A549 (cell line): ENCODE data around the gene MEGF6. TPM values are rescaled to one million over a fixed set of nuclear protein-coding genes. Genes with fewer than 3 reads are reported as not detected.

Experiments
- ATAC-seq, 2 experiments: fragments of 200-7000 bp in 1 of 2; fragments of >200 bp in 1 of 2; cut with Nextera tagmentation in 1 of 2; cut with Tn5 transposase in 1 of 2; 3 replicates each; pipeline versions ENCODE4 v1.8.0 to v1.9.1; 2018 to 2020; ENCODE audit warnings: mild to moderate bottlenecking in 1 of 2, moderate library complexity in 1 of 2
- CTCF ChIA-PET: fragments of 300-600 bp; sonication (Branson Sonifier 250); formaldehyde crosslinking; extraction: SDS; loops from one replicate; lab custom pipeline; 2021; ENCODE audit warnings: antibody characterized with exemption, inconsistent platforms; lab: Yijun Ruan, JAX
- POLR2A ChIA-PET: fragments of 350-600 bp; formaldehyde crosslinking; extraction: SDS; loops from one replicate; lab custom pipeline; 2021; ENCODE audit warnings: antibody characterized with exemption, inconsistent platforms; lab: Yijun Ruan, JAX
- DNase-seq, 2 experiments: peaks; one replicate each; pipeline versions ENCODE4 v3.0.0 to v3.0.0-alpha.2; 2011 to 2016; ENCODE audit warnings: low read depth in 1 of 2, low spot score in 1 of 2
- FAIRE-seq: peaks from 2 replicates; lab custom pipeline; 2011; peaks lifted over from hg19 to GRCh38; lab: Jason Lieb, UNC
- H3K27ac ChIP-seq, 2 experiments: fragments of >200 bp; sonication (Bioruptor Twin); formaldehyde crosslinking; 3 replicates each; pipeline ENCODE4 v1.5.1; 2016 to 2017
- H3K4me1 ChIP-seq: fragments of >200 bp; sonication (Bioruptor Twin); formaldehyde crosslinking; 3 replicates; pipeline ENCODE4 v1.6.1; 2016
- H3K4me2 ChIP-seq: fragments of >200 bp; sonication (Bioruptor Twin); formaldehyde crosslinking; 3 replicates; pipeline ENCODE4 v1.6.1; 2016
- H3K4me3 ChIP-seq: fragments of >200 bp; sonication (Bioruptor Twin); formaldehyde crosslinking; 3 replicates; pipeline ENCODE4 v1.5.1; 2016
- H3K9me3 ChIP-seq: fragments of >200 bp; sonication (Bioruptor Twin); formaldehyde crosslinking; 3 replicates; pipeline ENCODE4 v1.6.1; 2016
- CBX2 ChIP-seq: fragments of 200-600 bp; sonication (generic); IDR thresholded peaks from 2 replicates; pipeline ENCODE4 v1.6.1; 2016; ENCODE audit warnings: low read depth, mild to moderate bottlenecking, borderline replicate concordance
- CEBPB ChIP-seq, 2 experiments: fragments of >200 bp in 1 of 2; sonication (Bioruptor Twin) in 1 of 2; formaldehyde crosslinking in 1 of 2; IDR thresholded peaks; 2 replicates each; pipeline ENCODE4 v1.6.1; 2012 to 2016
- CHD2 ChIP-seq: fragments of 150-350 bp; IDR thresholded peaks from 2 replicates; pipeline ENCODE4 v1.6.1; 2014; ENCODE audit warnings: low read length; ENCODE audit not compliant: partially characterized antibody
- EP300 ChIP-seq, 2 experiments: fragments of >200 bp; sonication (Bioruptor Twin); formaldehyde crosslinking; IDR thresholded peaks; 2 replicates in 1 of 2; 3 replicates in 1 of 2; pipeline ENCODE4 v1.6.1; 2016 to 2017
- ESRRA ChIP-seq: fragments of 150-350 bp; IDR thresholded peaks from 2 replicates; pipeline ENCODE4 v1.6.1; 2014; ENCODE audit warnings: mild to moderate bottlenecking, low read length, borderline replicate concordance
- FOSL2 ChIP-seq, 2 experiments: fragments of 450-650 bp in 1 of 2; fragments of >200 bp in 1 of 2; sonication (Bioruptor Twin) in 1 of 2; formaldehyde crosslinking; IDR thresholded peaks; 2 replicates each; pipeline versions ENCODE4 v1.5.0 to v1.6.1; 2016 to 2020; ENCODE audit warnings: mild to moderate bottlenecking in 1 of 2, moderate library complexity in 1 of 2
- HDAC2 ChIP-seq: fragments of 200-600 bp; sonication (generic); IDR thresholded peaks from 2 replicates; pipeline ENCODE4 v1.6.1; 2016
- HEYL ChIP-seq: fragments of 250-450 bp; sonication (Bioruptor Pico); IDR thresholded peaks from 2 replicates; pipeline ENCODE4 v1.8.0; 2021; ENCODE audit warnings: mild to moderate bottlenecking, moderate library complexity
- HOXA7 ChIP-seq: fragments of 250-450 bp; sonication (Bioruptor Pico); IDR thresholded peaks from 2 replicates; pipeline ENCODE4 v1.5.0; 2020; ENCODE audit warnings: mild to moderate bottlenecking, moderate library complexity
- HOXB5 ChIP-seq: fragments of 250-450 bp; sonication (Bioruptor Pico); IDR thresholded peaks from 2 replicates; pipeline ENCODE4 v1.5.0; 2020; ENCODE audit warnings: mild to moderate bottlenecking, moderate library complexity
- JUN ChIP-seq, 2 experiments: fragments of >200 bp; sonication (Bioruptor Twin); formaldehyde crosslinking; IDR thresholded peaks; 2 replicates in 1 of 2; 3 replicates in 1 of 2; pipeline ENCODE4 v1.6.1; 2016 to 2017
- KDM5A ChIP-seq: fragments of 200-600 bp; sonication (generic); IDR thresholded peaks from 2 replicates; pipeline ENCODE4 v1.6.1; 2016; ENCODE audit warnings: antibody characterized with exemption, mild to moderate bottlenecking
- MAFK ChIP-seq: fragments of 450-650 bp; IDR thresholded peaks from 2 replicates; pipeline ENCODE4 v1.6.1; 2014; ENCODE audit not compliant: partially characterized antibody
- MYC ChIP-seq: IDR thresholded peaks from 2 replicates; pipeline ENCODE4 v1.6.1; 2012; ENCODE audit warnings: mild to moderate bottlenecking, inconsistent platforms, low read length, improper control_type of control experiment, borderline replicate concordance
- NFE2L2 ChIP-seq: fragments of 150-350 bp; conservative IDR thresholded peaks from 2 replicates; pipeline ENCODE4 v1.6.1; 2014; ENCODE audit warnings: low read length
- NR3C1 ChIP-seq: fragments of >200 bp; sonication (Bioruptor Twin); formaldehyde crosslinking; IDR thresholded peaks from 3 replicates; pipeline ENCODE4 v1.6.1; 2017
- RCOR1 ChIP-seq: fragments of 150-350 bp; IDR thresholded peaks from 2 replicates; pipeline ENCODE4 v1.6.1; 2014; ENCODE audit warnings: antibody characterized with exemption, low read length, low read depth
- SMC3 ChIP-seq: fragments of >200 bp; sonication (Bioruptor Twin); formaldehyde crosslinking; IDR thresholded peaks from 3 replicates; pipeline ENCODE4 v1.6.1; 2018; ENCODE audit warnings: inconsistent platforms
- ZNF302 ChIP-seq: fragments of 250-450 bp; sonication (Bioruptor Pico); IDR thresholded peaks from 2 replicates; pipeline ENCODE4 v1.9.0; 2021; ENCODE audit warnings: inconsistent platforms, mild to moderate bottlenecking, moderate library complexity
- ZSCAN20 ChIP-seq: fragments of 250-450 bp; sonication (Bioruptor Pico); IDR thresholded peaks from 2 replicates; pipeline ENCODE4 v1.8.0; 2022; ENCODE audit warnings: mild to moderate bottlenecking, moderate library complexity
- WGBS: methylation state at CpG from one replicate; pipeline ENCODE4 v1.1.6; 2017; ENCODE audit errors: missing lambda C conversion rate; 5-methylcytosine and 5-hydroxymethylcytosine counted together
- polyA plus RNA-seq, 4 experiments: library from polyadenylated mRNA; depleted of rRNA in 3 of 4; stranded (reverse); fragments of >200 nt; fragmentation: RNase III in 1 of 4; extraction: RNeasy Plus Mini Kit Qiagen cat#74134 plus additional on column Dnase treatment in 1 of 4; gene quantifications; 2 replicates in 3 of 4; 3 replicates in 1 of 4; pipeline ENCODE4 v1.2.3, GENCODE V29; 2011 to 2017
- TF ChIP-seq, protein P1 (sequence below): IDR thresholded peaks from 2 replicates; pipeline ENCODE4 v1.6.1; 2012
- TF ChIP-seq, protein P2 (sequence below): fragments of 250-450 bp; sonication (Bioruptor Pico); IDR thresholded peaks from 2 replicates; pipeline ENCODE4 v1.5.0; 2020; ENCODE audit warnings: low read depth, mild to moderate bottlenecking, moderate library complexity
- TF ChIP-seq, protein P3 (sequence below): fragments of 150-350 bp; IDR thresholded peaks from 2 replicates; pipeline ENCODE4 v1.6.1; 2014; ENCODE audit warnings: low read depth, mild to moderate bottlenecking, low read length

MEGF6 gene
- polyA plus RNA-seq, 2 of the 4 experiments (the other 2 are of a cell fraction), result 0.66 to 13.7 TPM

DNA sequence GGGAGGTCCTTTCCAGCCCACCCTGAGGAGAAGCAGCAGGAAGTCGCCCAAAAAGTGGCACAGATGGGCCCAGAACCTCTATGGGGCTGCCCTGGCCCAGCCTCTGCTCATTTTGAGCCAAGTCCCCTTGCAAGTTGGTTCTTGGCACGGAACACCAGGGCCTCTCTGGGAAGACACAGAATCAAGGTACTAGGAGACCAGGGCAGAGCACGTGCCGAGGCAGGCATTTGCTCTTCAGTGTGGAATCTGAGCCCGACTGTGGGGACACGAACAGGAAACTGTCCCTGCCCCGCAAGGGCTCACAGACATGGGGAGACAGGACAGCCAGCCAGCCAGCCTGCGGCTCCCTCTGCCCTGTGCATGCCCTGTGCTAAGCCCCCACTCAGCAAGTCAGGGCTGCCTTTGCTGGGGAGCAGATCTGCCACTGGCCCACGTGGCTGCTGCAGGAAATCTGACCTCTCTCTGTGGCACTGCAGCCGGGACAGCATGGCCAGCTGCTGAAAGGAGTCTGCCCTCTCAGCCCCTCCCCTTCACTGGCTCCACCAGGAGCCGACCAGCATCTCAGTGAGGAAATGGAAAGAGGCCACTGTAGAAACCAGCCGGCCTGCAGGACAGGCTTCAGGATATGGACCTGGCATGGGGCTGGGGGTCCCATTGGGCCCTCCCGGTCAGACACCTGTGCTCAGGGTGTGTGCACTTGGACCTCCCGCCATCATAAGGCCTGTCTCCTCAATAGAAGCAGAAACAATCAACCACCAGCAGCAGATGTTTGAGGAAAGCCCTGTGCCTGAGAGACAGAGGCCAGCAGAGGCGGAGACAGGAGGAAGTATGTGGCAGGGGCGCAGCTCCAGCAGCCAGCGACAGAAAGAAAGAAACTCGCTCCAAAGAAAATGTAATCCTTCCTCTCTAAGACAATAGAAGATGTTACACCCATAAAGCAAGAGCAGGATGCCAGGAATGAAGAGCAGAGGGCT lies 153.1 kb downstream of the MEGF6 start:
- Histone ChIP-seq H3K27ac (no peak overlapping the region), H3K4me1 (peaks cover 12% of the 10 kb centered on the region; the same call in 1 of the 3 replicates), H3K9me3 (no peaks in the 10 kb centered on the region), H3K4me2 (no peak overlapping the region), H3K4me3 (no peak overlapping the region)
- CTCF ChIA-PET, result interaction anchor here (1.0 to 1.4 kb wide), 3 partner anchors 14 to 162 kb away, joined by 3 to 5 read pairs (median 3); no protein-coding TSS in a partner anchor
- FAIRE-seq (no peak), ATAC-seq (no peak), DNase-seq (no peak)
- WGBS, result 91% methylated on average over 12 of the region's 18 CpGs
- POLR2A ChIA-PET, result no interaction called here
- TF ChIP-seq KDM5A (no peak), HOXA7 (CRISPR knock-in tag) (no peak), NR3C1 (no peak), ZSCAN20 (CRISPR knock-in tag) (no peak), ESRRA (no peak), HOXB5 (no peak), SMC3 (no peak), HEYL (no peak), ZNF302 (CRISPR knock-in tag) (no peak), JUN (IDR thresholded peaks at IDR 0.05) (no peak)
- TF ChIP-seq, protein P1, sequence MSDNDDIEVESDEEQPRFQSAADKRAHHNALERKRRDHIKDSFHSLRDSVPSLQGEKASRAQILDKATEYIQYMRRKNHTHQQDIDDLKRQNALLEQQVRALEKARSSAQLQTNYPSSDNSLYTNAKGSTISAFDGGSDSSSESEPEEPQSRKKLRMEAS, result no peak
- TF ChIP-seq, protein P2, sequence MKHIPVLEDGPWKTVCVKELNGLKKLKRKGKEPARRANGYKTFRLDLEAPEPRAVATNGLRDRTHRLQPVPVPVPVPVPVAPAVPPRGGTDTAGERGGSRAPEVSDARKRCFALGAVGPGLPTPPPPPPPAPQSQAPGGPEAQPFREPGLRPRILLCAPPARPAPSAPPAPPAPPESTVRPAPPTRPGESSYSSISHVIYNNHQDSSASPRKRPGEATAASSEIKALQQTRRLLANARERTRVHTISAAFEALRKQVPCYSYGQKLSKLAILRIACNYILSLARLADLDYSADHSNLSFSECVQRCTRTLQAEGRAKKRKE (CRISPR knock-in tag), result no peak

DNA sequence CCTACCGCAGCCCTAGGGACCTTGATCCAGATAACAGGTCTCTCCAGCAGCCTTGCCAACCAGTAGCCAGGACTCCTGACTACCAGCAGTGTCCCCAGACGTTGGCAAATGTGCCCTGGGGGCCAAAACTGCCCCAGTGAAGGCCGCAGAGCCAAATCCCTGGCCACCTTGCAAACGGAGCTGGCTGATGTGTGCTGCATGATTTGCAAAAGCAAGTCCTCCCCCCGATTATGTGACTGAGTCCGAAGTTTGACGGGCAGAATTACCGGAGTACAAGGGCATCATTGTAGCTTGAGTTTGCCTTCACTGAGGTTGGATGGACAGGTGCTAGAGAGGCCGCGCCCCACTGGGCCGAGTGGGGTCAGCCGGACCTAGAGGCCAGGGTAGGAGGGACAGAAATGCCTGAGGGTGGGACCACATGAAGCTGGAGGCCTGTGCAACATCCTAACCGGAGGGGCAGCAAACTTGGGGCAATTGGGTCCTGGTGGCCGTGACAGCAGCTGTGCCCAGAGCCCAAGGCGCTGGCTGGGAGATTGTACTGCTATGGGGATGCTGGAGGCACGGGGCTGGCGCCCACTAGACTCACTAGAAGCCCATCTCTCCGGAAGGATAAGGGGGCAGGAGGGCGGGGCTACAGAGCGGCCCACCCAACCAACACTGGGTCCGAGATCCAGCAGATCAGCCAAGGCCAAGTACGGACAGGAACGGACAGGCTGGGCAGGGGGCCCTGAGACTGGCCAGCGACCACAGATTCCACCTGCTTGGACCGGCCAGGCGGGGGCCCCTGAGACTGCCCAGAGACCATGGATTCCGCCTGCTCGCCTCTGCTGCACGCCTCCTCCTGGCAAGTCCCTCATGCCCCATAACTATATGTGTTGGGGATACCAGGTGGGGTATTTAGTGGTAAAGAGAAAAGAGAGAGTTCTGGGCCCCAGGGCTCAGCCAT lies 154.1 kb downstream of the MEGF6 start:
- ChIA-PET POLR2A (interaction anchor here (1.2 kb wide), 1 partner anchor 14 kb away, joined by 3 read pairs; no protein-coding TSS in a partner anchor), CTCF (interaction anchor here (1.1 kb wide), 1 partner anchor 15 kb away, joined by 6 read pairs; no protein-coding TSS in a partner anchor)
- no peak for FAIRE-seq
- TF ChIP-seq RCOR1, result no peak
- no peak for TF ChIP-seq KDM5A
- no peak for TF ChIP-seq HDAC2
- TF ChIP-seq MAFK, result no peak
- TF ChIP-seq MYC, result no peak
- TF ChIP-seq SMC3, result no peak
- no peak for TF ChIP-seq NFE2L2
- TF ChIP-seq, protein P3, sequence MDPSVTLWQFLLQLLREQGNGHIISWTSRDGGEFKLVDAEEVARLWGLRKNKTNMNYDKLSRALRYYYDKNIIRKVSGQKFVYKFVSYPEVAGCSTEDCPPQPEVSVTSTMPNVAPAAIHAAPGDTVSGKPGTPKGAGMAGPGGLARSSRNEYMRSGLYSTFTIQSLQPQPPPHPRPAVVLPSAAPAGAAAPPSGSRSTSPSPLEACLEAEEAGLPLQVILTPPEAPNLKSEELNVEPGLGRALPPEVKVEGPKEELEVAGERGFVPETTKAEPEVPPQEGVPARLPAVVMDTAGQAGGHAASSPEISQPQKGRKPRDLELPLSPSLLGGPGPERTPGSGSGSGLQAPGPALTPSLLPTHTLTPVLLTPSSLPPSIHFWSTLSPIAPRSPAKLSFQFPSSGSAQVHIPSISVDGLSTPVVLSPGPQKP, result no peak
- TF ChIP-seq ZNF302 (CRISPR knock-in tag), result no peak
- TF ChIP-seq FOSL2 (IDR thresholded peaks at IDR 0.05), result no peak
- no peak for TF ChIP-seq FOSL2 (CRISPR knock-in tag; IDR thresholded peaks at IDR 0.05)
- TF ChIP-seq CHD2, result no peak
- TF ChIP-seq CBX2, result no peak
- no peak for TF ChIP-seq CEBPB (IDR thresholded peaks at IDR 0.05)
- TF ChIP-seq, protein P2 (CRISPR knock-in tag), result no peak
- TF ChIP-seq EP300 (IDR thresholded peaks at IDR 0.05), result no peak
- no peak for DNase-seq
- H3K9me3 ChIP-seq, result no peaks in the 10 kb centered on the region
- 87% methylated on average over 21 of the region's 29 CpGs for WGBS
- no peak for ATAC-seq
- no peak overlapping the region for H3K4me2 ChIP-seq
- no peak overlapping the region for H3K4me3 ChIP-seq
- peaks cover 12% of the 10 kb centered on the region; the same call in 1 of the 3 replicates for H3K4me1 ChIP-seq
- H3K27ac ChIP-seq, result no peak overlapping the region
